Measurements from ENCODE around the gene CADM1. TPM values are rescaled to one million over a fixed set of nuclear protein-coding genes. Genes with fewer than 3 reads are reported as not detected.

CADM1 gene
- total and polyA plus RNA-seq, 4 donors, result 13.0 to 40.6 (median 28.9) TPM

DNA sequence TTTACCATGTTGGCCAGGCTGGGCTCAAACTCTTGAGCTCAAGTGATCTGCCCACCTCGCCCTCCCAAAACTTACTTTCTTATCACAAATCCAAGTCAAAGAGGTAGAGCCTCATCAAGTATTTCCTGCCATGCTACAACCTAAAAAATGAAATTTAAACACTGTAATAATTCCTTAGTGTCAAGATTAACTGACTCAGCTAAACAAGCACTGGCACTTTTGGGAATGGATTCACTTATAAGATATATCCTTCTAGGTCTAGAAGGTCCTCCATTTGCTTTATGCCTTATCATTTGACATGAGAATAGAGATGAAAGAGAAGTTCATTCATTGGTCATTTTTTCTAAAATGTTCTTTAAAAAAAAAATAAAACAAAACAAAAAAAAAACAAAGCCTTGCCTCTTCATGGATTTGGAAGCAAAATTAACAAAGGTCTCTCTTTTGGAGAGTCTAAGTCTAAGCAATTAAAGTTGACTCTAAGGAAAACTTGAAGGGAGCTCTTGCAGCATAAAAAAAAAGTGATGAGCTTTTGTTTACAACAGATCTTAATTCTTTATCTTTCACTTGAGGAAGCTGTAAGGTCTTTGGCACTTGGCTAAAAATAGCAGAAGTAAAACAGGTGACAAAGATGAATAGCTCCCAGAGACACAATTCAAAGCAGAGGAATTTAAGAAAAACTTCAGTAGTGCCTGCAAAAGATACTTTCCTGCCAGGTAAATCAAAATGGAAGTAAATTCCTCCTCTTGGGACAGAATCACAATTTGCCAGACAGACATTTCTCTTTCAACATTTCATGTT lies 50.3 kb downstream of the CADM1 start:
- Histone ChIP-seq H3K27me3 (ENCODE audit: control insufficient read depth in 4 of 4, insufficient read depth in 4 of 4, low read length in 3 of 4) (no peaks in the 10 kb centered on the region), H3K36me3 (ENCODE audit: control insufficient read depth in 4 of 4, insufficient read depth in 3 of 4, low read depth in 1 of 4, low read length in 3 of 4) (no peaks in the 10 kb centered on the region), H3K9me3 (ENCODE audit: control insufficient read depth in 4 of 4, low read length in 3 of 4) (no peaks in the 10 kb centered on the region), H3K4me3 (ENCODE audit: low read depth in 1 of 3, low read length in 3 of 3) (no peak overlapping the region), H3K27ac (ENCODE audit: low read depth in 1 of 2, low read length in 2 of 2) (no peak overlapping the region), H3K4me1 (ENCODE audit: control insufficient read depth in 4 of 4, insufficient read depth in 4 of 4, low read length in 3 of 4) (peaks cover 4 to 33% (median 24%) of the 10 kb centered on the region in 4 donors), H3K9ac (ENCODE audit: low read depth in 1 of 2, low read length in 2 of 2) (no peak overlapping the region)
- DNase-seq (ENCODE audit: low spot score), result no peak
- no peak for TF ChIP-seq TAF1 (conservative IDR thresholded peaks at IDR 0.05)
- TF ChIP-seq, protein P1, sequence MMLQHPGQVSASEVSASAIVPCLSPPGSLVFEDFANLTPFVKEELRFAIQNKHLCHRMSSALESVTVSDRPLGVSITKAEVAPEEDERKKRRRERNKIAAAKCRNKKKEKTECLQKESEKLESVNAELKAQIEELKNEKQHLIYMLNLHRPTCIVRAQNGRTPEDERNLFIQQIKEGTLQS (IDR thresholded peaks at IDR 0.05), result no peak
- no peak for TF ChIP-seq CTCF (IDR thresholded peaks at IDR 0.05; ENCODE audit: low read depth, low read length, missing input control)
- TF ChIP-seq GABPA (IDR thresholded peaks at IDR 0.05 in 1 of 2, conservative IDR thresholded peaks at IDR 0.05 in 1 of 2), result no peak
- whole genome bisulfite sequencing, result 93% methylated on average over 1 of the region's 1 CpG

DNA sequence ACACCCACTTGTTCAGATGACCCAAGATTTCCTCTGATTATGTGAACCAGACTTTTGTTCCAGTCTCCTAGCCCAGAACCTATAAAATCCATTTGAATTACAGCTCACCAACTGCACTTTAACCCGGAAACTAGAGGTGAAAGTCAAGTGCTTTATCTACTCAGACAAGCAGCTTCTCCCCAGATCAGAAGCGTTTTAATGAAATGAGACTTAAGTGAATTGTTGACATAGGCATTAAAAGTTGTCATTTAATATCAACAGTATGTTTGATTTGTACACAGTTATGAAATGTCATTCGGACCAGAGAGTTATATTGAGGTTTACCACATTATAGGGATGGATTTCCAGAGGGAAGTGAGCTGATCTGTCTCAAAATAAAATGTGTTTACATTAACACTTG lies 52.0 kb downstream of the CADM1 start:
- no peaks in the 10 kb centered on the region for H3K27me3 ChIP-seq (ENCODE audit: control insufficient read depth in 4 of 4, insufficient read depth in 4 of 4, low read length in 3 of 4)
- 23% methylated on average over 3 of the region's 3 CpGs for WGBS
- no peaks in the 10 kb centered on the region for H3K36me3 ChIP-seq (ENCODE audit: control insufficient read depth in 4 of 4, insufficient read depth in 3 of 4, low read depth in 1 of 4, low read length in 3 of 4)
- no peak for DNase-seq (ENCODE audit: low spot score)
- H3K4me3 ChIP-seq (ENCODE audit: low read depth in 1 of 3, low read length in 3 of 3), result no peak overlapping the region
- H3K27ac ChIP-seq (ENCODE audit: low read depth in 1 of 2, low read length in 2 of 2), result no peak overlapping the region
- H3K9ac ChIP-seq (ENCODE audit: low read depth in 1 of 2, low read length in 2 of 2), result no peak overlapping the region
- H3K4me1 ChIP-seq (ENCODE audit: control insufficient read depth in 4 of 4, insufficient read depth in 4 of 4, low read length in 3 of 4), result peaks cover 4 to 33% (median 24%) of the 10 kb centered on the region in 4 donors
- TF ChIP-seq RAD21 (IDR thresholded peaks at IDR 0.05) (peak in 1 of 2 donors; percentile 4), HNF4A (conservative IDR thresholded peaks at IDR 0.05) (peak; percentile 68 to 74), EGR1 (IDR thresholded peaks at IDR 0.05; ENCODE audit: low read depth in 2 of 2) (no peak), FOXA1 (IDR thresholded peaks at IDR 0.05) (no peak)
- peaks cover 0 to 5% (median 3%) of the 10 kb centered on the region in 4 donors for H3K9me3 ChIP-seq (ENCODE audit: control insufficient read depth in 4 of 4, low read length in 3 of 4)

DNA sequence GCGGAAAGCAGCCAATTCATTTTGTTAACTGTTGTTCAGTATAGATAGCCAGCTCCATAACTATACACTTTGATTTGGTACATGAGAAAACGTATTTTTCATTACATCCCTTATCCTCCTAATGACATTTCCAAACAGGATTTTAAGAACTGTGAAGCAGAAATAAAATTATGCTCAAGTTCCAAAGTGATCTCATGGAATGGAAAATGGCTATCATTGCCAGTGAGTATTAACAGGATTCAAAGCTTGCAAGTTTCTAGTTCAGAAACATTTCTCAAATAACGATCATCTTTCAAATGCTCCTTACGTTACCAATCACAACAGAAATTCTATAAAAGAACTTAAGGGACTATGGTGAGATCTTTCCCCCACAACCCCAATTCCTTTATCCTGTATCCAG lies 53.7 kb downstream of the CADM1 start:
- H3K9ac ChIP-seq (ENCODE audit: low read depth in 1 of 2, low read length in 2 of 2), result no peak overlapping the region
- H3K4me1 ChIP-seq (ENCODE audit: control insufficient read depth in 4 of 4, insufficient read depth in 4 of 4, low read length in 3 of 4), result peaks cover 6 to 39% (median 24%) of the 10 kb centered on the region in 4 donors
- 88% methylated on average over 4 of the region's 4 CpGs for WGBS
- H3K4me3 ChIP-seq (ENCODE audit: low read depth in 1 of 3, low read length in 3 of 3), result no peak overlapping the region
- no peak for DNase-seq (ENCODE audit: low spot score)
- H3K9me3 ChIP-seq (ENCODE audit: control insufficient read depth in 4 of 4, low read length in 3 of 4), result peaks cover 0 to 5% (median 3%) of the 10 kb centered on the region in 4 donors
- H3K27ac ChIP-seq (ENCODE audit: low read depth in 1 of 2, low read length in 2 of 2), result no peak overlapping the region
- no peaks in the 10 kb centered on the region for H3K36me3 ChIP-seq (ENCODE audit: control insufficient read depth in 4 of 4, insufficient read depth in 3 of 4, low read depth in 1 of 4, low read length in 3 of 4)
- H3K27me3 ChIP-seq (ENCODE audit: control insufficient read depth in 4 of 4, insufficient read depth in 4 of 4, low read length in 3 of 4), result no peaks in the 10 kb centered on the region
- TF ChIP-seq RAD21 (IDR thresholded peaks at IDR 0.05) (no peak), HNF4G (IDR thresholded peaks at IDR 0.05) (no peak), YY1 (IDR thresholded peaks at IDR 0.05) (no peak), GABPA (IDR thresholded peaks at IDR 0.05 in 1 of 2, conservative IDR thresholded peaks at IDR 0.05 in 1 of 2) (no peak), FOXA1 (IDR thresholded peaks at IDR 0.05) (no peak), JUND (IDR thresholded peaks at IDR 0.05) (no peak), RXRA (IDR thresholded peaks at IDR 0.05) (no peak), NR2F2 (IDR thresholded peaks at IDR 0.05) (no peak), MAX (IDR thresholded peaks at IDR 0.05) (no peak), CTCF (IDR thresholded peaks at IDR 0.05; ENCODE audit: low read depth, low read length, missing input control) (no peak)
- TF ChIP-seq, protein P2, sequence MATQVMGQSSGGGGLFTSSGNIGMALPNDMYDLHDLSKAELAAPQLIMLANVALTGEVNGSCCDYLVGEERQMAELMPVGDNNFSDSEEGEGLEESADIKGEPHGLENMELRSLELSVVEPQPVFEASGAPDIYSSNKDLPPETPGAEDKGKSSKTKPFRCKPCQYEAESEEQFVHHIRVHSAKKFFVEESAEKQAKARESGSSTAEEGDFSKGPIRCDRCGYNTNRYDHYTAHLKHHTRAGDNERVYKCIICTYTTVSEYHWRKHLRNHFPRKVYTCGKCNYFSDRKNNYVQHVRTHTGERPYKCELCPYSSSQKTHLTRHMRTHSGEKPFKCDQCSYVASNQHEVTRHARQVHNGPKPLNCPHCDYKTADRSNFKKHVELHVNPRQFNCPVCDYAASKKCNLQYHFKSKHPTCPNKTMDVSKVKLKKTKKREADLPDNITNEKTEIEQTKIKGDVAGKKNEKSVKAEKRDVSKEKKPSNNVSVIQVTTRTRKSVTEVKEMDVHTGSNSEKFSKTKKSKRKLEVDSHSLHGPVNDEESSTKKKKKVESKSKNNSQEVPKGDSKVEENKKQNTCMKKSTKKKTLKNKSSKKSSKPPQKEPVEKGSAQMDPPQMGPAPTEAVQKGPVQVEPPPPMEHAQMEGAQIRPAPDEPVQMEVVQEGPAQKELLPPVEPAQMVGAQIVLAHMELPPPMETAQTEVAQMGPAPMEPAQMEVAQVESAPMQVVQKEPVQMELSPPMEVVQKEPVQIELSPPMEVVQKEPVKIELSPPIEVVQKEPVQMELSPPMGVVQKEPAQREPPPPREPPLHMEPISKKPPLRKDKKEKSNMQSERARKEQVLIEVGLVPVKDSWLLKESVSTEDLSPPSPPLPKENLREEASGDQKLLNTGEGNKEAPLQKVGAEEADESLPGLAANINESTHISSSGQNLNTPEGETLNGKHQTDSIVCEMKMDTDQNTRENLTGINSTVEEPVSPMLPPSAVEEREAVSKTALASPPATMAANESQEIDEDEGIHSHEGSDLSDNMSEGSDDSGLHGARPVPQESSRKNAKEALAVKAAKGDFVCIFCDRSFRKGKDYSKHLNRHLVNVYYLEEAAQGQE (IDR thresholded peaks at IDR 0.05), result no peak

All from liver (tissue), 9 donors.